ENCODE results near the gene BFSP1. TPM values are rescaled to one million over a fixed set of nuclear protein-coding genes. Genes with fewer than 3 reads are reported as not detected.

BFSP1 gene
- total and polyA plus RNA-seq, 2 experiments from 2014 or later = 2.7 to 4.9 TPM

DNA sequence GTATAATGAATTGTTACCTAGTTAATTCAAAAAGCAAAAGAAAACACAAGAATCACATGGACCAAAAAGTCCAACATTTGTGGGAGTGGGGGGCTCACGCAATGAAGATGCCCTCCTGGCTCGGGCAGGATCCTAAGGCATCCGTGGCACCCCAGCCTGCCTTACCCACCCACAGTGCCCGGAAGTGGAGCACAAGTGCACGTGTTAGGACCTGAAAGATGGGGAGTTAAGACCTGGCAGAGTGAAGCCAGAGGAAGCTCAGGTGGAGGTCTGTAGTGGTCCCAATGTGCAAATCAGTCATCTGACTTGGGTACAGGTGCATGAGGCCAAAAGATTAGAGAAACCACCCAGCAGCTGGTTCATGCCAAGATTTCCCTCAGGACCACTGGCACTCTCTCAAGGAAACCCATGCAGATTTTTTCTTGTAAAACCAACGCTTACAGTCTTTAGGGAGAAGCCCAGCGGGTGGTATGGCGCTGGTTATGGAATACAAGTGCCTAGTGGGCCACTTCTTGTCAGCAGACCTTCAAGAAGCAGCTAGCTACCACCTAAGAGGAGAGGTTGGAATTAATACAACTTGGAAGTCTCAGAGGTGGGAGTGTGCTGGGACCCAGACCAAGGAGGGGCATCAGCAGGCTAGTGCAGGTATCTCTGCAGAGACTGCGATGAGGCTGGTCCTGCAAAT lies 42.1 kb downstream of the BFSP1 start (continued):
- TF ChIP-seq, protein P1, sequence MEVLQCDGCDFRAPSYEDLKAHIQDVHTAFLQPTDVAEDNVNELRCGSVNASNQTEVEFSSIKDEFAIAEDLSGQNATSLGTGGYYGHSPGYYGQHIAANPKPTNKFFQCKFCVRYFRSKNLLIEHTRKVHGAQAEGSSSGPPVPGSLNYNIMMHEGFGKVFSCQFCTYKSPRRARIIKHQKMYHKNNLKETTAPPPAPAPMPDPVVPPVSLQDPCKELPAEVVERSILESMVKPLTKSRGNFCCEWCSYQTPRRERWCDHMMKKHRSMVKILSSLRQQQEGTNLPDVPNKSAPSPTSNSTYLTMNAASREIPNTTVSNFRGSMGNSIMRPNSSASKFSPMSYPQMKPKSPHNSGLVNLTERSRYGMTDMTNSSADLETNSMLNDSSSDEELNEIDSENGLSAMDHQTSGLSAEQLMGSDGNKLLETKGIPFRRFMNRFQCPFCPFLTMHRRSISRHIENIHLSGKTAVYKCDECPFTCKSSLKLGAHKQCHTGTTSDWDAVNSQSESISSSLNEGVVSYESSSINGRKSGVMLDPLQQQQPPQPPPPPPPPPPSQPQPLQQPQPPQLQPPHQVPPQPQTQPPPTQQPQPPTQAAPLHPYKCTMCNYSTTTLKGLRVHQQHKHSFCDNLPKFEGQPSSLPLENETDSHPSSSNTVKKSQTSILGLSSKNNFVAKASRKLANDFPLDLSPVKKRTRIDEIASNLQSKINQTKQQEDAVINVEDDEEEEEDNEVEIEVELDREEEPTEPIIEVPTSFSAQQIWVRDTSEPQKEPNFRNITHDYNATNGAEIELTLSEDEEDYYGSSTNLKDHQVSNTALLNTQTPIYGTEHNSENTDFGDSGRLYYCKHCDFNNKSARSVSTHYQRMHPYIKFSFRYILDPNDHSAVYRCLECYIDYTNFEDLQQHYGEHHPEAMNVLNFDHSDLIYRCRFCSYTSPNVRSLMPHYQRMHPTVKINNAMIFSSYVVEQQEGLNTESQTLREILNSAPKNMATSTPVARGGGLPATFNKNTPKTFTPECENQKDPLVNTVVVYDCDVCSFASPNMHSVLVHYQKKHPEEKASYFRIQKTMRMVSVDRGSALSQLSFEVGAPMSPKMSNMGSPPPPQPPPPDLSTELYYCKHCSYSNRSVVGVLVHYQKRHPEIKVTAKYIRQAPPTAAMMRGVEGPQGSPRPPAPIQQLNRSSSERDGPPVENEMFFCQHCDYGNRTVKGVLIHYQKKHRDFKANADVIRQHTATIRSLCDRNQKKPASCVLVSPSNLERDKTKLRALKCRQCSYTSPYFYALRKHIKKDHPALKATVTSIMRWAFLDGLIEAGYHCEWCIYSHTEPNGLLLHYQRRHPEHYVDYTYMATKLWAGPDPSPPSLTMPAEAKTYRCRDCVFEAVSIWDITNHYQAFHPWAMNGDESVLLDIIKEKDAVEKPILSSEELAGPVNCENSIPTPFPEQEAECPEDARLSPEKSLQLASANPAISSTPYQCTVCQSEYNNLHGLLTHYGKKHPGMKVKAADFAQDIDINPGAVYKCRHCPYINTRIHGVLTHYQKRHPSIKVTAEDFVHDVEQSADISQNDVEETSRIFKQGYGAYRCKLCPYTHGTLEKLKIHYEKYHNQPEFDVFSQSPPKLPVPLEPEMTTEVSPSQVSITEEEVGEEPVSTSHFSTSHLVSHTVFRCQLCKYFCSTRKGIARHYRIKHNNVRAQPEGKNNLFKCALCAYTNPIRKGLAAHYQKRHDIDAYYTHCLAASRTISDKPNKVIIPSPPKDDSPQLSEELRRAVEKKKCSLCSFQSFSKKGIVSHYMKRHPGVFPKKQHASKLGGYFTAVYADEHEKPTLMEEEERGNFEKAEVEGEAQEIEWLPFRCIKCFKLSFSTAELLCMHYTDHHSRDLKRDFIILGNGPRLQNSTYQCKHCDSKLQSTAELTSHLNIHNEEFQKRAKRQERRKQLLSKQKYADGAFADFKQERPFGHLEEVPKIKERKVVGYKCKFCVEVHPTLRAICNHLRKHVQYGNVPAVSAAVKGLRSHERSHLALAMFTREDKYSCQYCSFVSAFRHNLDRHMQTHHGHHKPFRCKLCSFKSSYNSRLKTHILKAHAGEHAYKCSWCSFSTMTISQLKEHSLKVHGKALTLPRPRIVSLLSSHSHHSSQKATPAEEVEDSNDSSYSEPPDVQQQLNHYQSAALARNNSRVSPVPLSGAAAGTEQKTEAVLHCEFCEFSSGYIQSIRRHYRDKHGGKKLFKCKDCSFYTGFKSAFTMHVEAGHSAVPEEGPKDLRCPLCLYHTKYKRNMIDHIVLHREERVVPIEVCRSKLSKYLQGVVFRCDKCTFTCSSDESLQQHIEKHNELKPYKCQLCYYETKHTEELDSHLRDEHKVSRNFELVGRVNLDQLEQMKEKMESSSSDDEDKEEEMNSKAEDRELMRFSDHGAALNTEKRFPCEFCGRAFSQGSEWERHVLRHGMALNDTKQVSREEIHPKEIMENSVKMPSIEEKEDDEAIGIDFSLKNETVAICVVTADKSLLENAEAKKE (CRISPR knock-in tag; IDR thresholded peaks at IDR 0.05) = no peak
- TF ChIP-seq NANOG (IDR thresholded peaks at IDR 0.05; ENCODE audit: borderline replicate concordance) = no peak
- TF ChIP-seq, protein P2, sequence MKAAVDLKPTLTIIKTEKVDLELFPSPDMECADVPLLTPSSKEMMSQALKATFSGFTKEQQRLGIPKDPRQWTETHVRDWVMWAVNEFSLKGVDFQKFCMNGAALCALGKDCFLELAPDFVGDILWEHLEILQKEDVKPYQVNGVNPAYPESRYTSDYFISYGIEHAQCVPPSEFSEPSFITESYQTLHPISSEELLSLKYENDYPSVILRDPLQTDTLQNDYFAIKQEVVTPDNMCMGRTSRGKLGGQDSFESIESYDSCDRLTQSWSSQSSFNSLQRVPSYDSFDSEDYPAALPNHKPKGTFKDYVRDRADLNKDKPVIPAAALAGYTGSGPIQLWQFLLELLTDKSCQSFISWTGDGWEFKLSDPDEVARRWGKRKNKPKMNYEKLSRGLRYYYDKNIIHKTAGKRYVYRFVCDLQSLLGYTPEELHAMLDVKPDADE (IDR thresholded peaks at IDR 0.05) = no peak

DNA sequence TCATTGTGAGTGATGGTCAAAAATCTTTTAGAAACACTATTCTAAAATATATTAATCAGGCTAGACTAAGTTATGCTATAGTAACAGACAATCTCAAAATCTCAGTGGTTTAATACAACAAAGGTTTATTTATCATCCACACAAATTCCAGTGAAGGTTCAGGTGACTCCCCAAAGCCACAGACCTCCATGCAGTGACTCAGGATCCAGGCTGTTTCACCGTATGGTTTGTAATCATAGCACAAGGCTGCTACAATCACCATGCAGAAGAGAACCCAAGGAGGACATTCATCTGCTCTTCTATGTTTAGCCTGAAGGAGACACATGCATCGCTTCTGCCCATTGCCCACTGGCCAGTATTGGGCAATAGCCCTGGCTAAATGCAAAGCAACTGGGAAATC lies 46.2 kb downstream of the BFSP1 start:
- Histone ChIP-seq H3K79me2 (replicated peaks; ENCODE audit: insufficient read depth) (no peaks in the 10 kb centered on the region), H3K27me3 (ENCODE audit: insufficient read depth) (no peaks in the 10 kb centered on the region), H3K36me3 (ENCODE audit: insufficient read depth) (no peaks in the 10 kb centered on the region), H3K9me2 (ENCODE audit: insufficient read depth) (no peaks in the 10 kb centered on the region), H4K20me1 (replicated peaks; ENCODE audit: insufficient read depth) (no peaks in the 10 kb centered on the region), H3K27ac (ENCODE audit: low read depth) (no peak overlapping the region), H3K4me3 (no peak overlapping the region), H2AFZ (no peak overlapping the region), H3K4me1 (ENCODE audit: insufficient read depth) (no peaks in the 10 kb centered on the region), H3K4me2 (no peak overlapping the region), H3F3A (replicated peaks; ENCODE audit: low read depth) (no peaks in the 10 kb centered on the region)
- no peak overlapping the region for H3K27ac Mint-ChIP-seq
- no peaks in the 10 kb centered on the region for H3K4me1 Mint-ChIP-seq
- no peaks in the 10 kb centered on the region for H3K27me3 Mint-ChIP-seq (ENCODE audit: insufficient read depth, low read depth, poor library complexity)
- H3K36me3 Mint-ChIP-seq (ENCODE audit: low read depth) = no peaks in the 10 kb centered on the region
- no peak for DNase-seq (ENCODE audit: low spot score)
- H3K4me3 Mint-ChIP-seq = no peak overlapping the region
- no peaks in the 10 kb centered on the region for H3K9me3 Mint-ChIP-seq
- no peak for ATAC-seq
- TF ChIP-seq STAT1 (IDR thresholded peaks at IDR 0.05; ENCODE audit: unreplicated experiment) (no peak), POLR2AphosphoS5 (IDR thresholded peaks at IDR 0.05; ENCODE audit: low read depth) (no peak), ZNF114 (CRISPR knock-in tag; IDR thresholded peaks at IDR 0.05) (no peak), EZH2 (IDR thresholded peaks at IDR 0.05; ENCODE audit: low read depth, unreplicated experiment) (no peak), CREB1 (CRISPR knock-in tag; IDR thresholded peaks at IDR 0.05; ENCODE audit: low read depth) (no peak), EZH2phosphoT487 (IDR thresholded peaks at IDR 0.05; ENCODE audit: unreplicated experiment) (no peak), NANOG (IDR thresholded peaks at IDR 0.05; ENCODE audit: borderline replicate concordance) (no peak)
- TF ChIP-seq, protein P3, sequence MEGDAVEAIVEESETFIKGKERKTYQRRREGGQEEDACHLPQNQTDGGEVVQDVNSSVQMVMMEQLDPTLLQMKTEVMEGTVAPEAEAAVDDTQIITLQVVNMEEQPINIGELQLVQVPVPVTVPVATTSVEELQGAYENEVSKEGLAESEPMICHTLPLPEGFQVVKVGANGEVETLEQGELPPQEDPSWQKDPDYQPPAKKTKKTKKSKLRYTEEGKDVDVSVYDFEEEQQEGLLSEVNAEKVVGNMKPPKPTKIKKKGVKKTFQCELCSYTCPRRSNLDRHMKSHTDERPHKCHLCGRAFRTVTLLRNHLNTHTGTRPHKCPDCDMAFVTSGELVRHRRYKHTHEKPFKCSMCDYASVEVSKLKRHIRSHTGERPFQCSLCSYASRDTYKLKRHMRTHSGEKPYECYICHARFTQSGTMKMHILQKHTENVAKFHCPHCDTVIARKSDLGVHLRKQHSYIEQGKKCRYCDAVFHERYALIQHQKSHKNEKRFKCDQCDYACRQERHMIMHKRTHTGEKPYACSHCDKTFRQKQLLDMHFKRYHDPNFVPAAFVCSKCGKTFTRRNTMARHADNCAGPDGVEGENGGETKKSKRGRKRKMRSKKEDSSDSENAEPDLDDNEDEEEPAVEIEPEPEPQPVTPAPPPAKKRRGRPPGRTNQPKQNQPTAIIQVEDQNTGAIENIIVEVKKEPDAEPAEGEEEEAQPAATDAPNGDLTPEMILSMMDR (conservative IDR thresholded peaks at IDR 0.05; ENCODE audit: low read depth in 2 of 2) = no peak
